Measurements from ENCODE around the gene CIAO3. TPM values are rescaled to one million over a fixed set of nuclear protein-coding genes. Genes with fewer than 3 reads are reported as not detected.

CIAO3 gene
- polyA plus RNA-seq, 1 donor (not counting 4 experiments of a cell fraction or from before 2014, with no cell fraction given): 24.9 TPM

DNA sequence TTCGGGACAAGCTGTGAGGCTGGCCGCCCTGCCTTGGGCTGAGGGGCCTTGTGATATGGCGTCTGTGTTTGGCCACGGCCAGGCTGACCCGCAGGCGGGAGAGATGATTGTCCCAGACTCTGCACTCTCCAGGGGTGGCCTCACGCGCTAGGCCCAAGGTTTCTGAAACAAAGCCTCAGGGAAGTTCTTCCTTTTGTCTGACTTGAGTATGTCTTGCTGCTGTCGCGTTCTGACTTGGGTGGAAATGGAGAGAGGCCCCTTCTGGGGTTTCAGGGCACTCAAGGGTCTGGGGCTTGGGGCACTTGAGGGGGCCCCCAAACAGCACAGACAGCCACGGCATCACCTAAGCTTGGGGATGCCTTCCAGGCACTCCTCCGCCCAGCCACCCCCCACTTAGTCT, 29.7 kb downstream of the CIAO3 start:
- Histone ChIP-seq H2AFZ (ENCODE audit: control insufficient read depth, low read length) (no peak overlapping the region), H3K4me3 (ENCODE audit: control insufficient read depth in 2 of 3, extremely low read depth in 1 of 3, insufficient read depth in 2 of 3, low read depth in 1 of 3, low read length in 3 of 3) (no peak overlapping the region), H3K9me3 (ENCODE audit: control insufficient read depth, low read depth, low read length) (no peaks in the 10 kb centered on the region), H3K27me3 (ENCODE audit: control insufficient read depth, extremely low read depth, insufficient read depth, low read length) (peaks cover 55% of the 10 kb centered on the region), H4K20me1 (ENCODE audit: control insufficient read depth, extremely low read depth, insufficient read depth, low read length) (peaks cover 2% of the 10 kb centered on the region), H3K9me1 (ENCODE audit: control insufficient read depth, extremely low read depth, insufficient read depth, low read length) (no peaks in the 10 kb centered on the region), H3K79me2 (ENCODE audit: control insufficient read depth, insufficient read depth, low read length) (peaks cover under 1% of the 10 kb centered on the region), H3K4me1 (ENCODE audit: control insufficient read depth, extremely low read depth, insufficient read depth, low read length) (peaks cover 16% of the 10 kb centered on the region), H3K4me2 (ENCODE audit: control insufficient read depth, extremely low read depth, insufficient read depth, low read depth, low read length) (no peak overlapping the region), H3K9ac (ENCODE audit: control insufficient read depth, extremely low read depth, insufficient read depth, low read length) (no peak overlapping the region), H3K36me3 (ENCODE audit: control insufficient read depth in 2 of 2, extremely low read depth in 1 of 2, insufficient read depth in 2 of 2, low read length in 2 of 2) (no peaks in the 10 kb centered on the region), H3K27ac (ENCODE audit: control insufficient read depth, insufficient read depth, low read length) (no peak overlapping the region)
- TF ChIP-seq, protein P1, sequence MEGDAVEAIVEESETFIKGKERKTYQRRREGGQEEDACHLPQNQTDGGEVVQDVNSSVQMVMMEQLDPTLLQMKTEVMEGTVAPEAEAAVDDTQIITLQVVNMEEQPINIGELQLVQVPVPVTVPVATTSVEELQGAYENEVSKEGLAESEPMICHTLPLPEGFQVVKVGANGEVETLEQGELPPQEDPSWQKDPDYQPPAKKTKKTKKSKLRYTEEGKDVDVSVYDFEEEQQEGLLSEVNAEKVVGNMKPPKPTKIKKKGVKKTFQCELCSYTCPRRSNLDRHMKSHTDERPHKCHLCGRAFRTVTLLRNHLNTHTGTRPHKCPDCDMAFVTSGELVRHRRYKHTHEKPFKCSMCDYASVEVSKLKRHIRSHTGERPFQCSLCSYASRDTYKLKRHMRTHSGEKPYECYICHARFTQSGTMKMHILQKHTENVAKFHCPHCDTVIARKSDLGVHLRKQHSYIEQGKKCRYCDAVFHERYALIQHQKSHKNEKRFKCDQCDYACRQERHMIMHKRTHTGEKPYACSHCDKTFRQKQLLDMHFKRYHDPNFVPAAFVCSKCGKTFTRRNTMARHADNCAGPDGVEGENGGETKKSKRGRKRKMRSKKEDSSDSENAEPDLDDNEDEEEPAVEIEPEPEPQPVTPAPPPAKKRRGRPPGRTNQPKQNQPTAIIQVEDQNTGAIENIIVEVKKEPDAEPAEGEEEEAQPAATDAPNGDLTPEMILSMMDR (optimal IDR thresholded peaks at IDR 0.05 in 1 of 3, IDR thresholded peaks at IDR 0.05 in 1 of 3, conservative IDR thresholded peaks at IDR 0.05 in 1 of 3; ENCODE audit: extremely low read depth in 1 of 3, insufficient read depth in 2 of 3, low read length in 3 of 3): no peak
- TF ChIP-seq EZH2 (IDR thresholded peaks at IDR 0.05; ENCODE audit: low read length): no peak
- dilution Hi-C loops (cut with MboI; ENCODE audit: extremely low pct_ligation_motif_present, low sequenced_read_pairs): no loop called here
- DNase-seq (ENCODE audit: low read depth, low spot score) (no peak), FAIRE-seq (no peak)

DNA sequence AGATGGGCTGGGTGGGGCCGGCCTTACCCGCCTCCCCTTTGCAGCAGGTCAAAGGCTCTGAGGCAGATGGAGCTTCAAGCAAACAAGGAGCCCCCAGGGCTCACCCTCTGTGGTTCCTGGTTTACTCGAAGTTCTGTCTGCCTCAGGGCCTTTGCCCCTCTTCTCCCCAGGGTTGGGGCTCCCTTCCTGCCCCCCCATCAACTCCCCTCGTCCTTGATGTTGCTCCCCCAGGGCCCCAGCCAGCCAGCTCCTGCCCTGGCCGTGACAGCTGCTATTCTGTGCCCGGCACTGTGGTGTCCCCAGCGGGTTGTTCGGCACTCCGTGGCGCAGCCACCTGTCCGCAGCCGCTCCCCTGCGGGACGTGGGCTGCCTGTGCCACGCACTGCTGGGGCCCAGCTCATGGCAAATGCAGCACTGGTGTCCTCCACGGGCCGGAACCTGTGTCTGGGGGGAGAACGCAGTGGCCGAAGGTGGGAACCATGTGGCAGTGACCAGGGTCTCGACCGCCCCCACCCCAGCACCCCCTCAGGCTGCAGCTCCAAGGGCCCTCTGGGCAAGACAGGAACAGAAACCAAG, 30.2 kb downstream of the CIAO3 start:
- peaks cover 2% of the 10 kb centered on the region for H4K20me1 ChIP-seq (ENCODE audit: control insufficient read depth, extremely low read depth, insufficient read depth, low read length)
- TF ChIP-seq EZH2 (IDR thresholded peaks at IDR 0.05; ENCODE audit: low read length): no peak
- TF ChIP-seq, protein P1 (optimal IDR thresholded peaks at IDR 0.05 in 1 of 3, IDR thresholded peaks at IDR 0.05 in 1 of 3, conservative IDR thresholded peaks at IDR 0.05 in 1 of 3; ENCODE audit: extremely low read depth in 1 of 3, insufficient read depth in 2 of 3, low read length in 3 of 3): no peak
- dilution Hi-C loops (cut with MboI; ENCODE audit: extremely low pct_ligation_motif_present, low sequenced_read_pairs): no loop called here
- H3K4me1 ChIP-seq (ENCODE audit: control insufficient read depth, extremely low read depth, insufficient read depth, low read length): peaks cover 12% of the 10 kb centered on the region
- FAIRE-seq (no peak), DNase-seq (ENCODE audit: low read depth, low spot score) (no peak)
- H3K9me3 ChIP-seq (ENCODE audit: control insufficient read depth, low read depth, low read length): no peaks in the 10 kb centered on the region
- no peak overlapping the region for H3K27ac ChIP-seq (ENCODE audit: control insufficient read depth, insufficient read depth, low read length)
- H3K4me3 ChIP-seq (ENCODE audit: control insufficient read depth in 2 of 3, extremely low read depth in 1 of 3, insufficient read depth in 2 of 3, low read depth in 1 of 3, low read length in 3 of 3): no peak overlapping the region
- no peak overlapping the region for H2AFZ ChIP-seq (ENCODE audit: control insufficient read depth, low read length)
- H3K27me3 ChIP-seq (ENCODE audit: control insufficient read depth, extremely low read depth, insufficient read depth, low read length): peaks cover 57% of the 10 kb centered on the region
- no peaks in the 10 kb centered on the region for H3K9me1 ChIP-seq (ENCODE audit: control insufficient read depth, extremely low read depth, insufficient read depth, low read length)
- no peak overlapping the region for H3K9ac ChIP-seq (ENCODE audit: control insufficient read depth, extremely low read depth, insufficient read depth, low read length)
- no peaks in the 10 kb centered on the region for H3K36me3 ChIP-seq (ENCODE audit: control insufficient read depth in 2 of 2, extremely low read depth in 1 of 2, insufficient read depth in 2 of 2, low read length in 2 of 2)
- H3K79me2 ChIP-seq (ENCODE audit: control insufficient read depth, insufficient read depth, low read length): no peaks in the 10 kb centered on the region
- H3K4me2 ChIP-seq (ENCODE audit: control insufficient read depth, extremely low read depth, insufficient read depth, low read depth, low read length): no peak overlapping the region
